PC-3 (cell line): Measurements from ENCODE around the gene CRISPLD2. TPM values are rescaled to one million over a fixed set of nuclear protein-coding genes. Genes with fewer than 3 reads are reported as not detected.

ENCODE experiments used
- ATAC-seq: fragments of 200-7000 bp; cut with Tn5 transposase; 2 replicates; pipeline ENCODE4 v1.9.1; 2020; ENCODE audit warnings: mild to moderate bottlenecking, moderate library complexity
- BruUV-seq: library from RNA; stranded (reverse); fragments of 400-500 nt; replicated peaks from 2 replicates; lab custom pipeline; 2021; lab: Mats Ljungman, UMichigan
- CTCF ChIA-PET: fragments of 300-600 bp; sonication (Branson Sonifier 250); formaldehyde crosslinking; loops from one replicate; lab custom pipeline; 2022; ENCODE audit warnings: antibody characterized with exemption; lab: Charles Lee
- POLR2A ChIA-PET: fragments of 300-600 bp; sonication (Branson Sonifier 250); formaldehyde crosslinking; loops from one replicate; lab custom pipeline; 2022; ENCODE audit warnings: antibody characterized with exemption; ENCODE audit not compliant: unreplicated experiment; lab: Charles Lee
- DNase-seq: peaks from one replicate; pipeline ENCODE4 v3.0.0-alpha.2; 2015
- H2AFZ ChIP-seq: fragments of 300-600 bp; sonication (generic); 2 replicates; pipeline ENCODE4 v1.6.0; 2016; ENCODE audit warnings: antibody characterized with exemption, low read length
- H3F3A ChIP-seq: fragments of 300-600 bp; sonication (generic); one replicate; pipeline ENCODE4 v1.6.0; 2017; ENCODE audit warnings: antibody characterized with exemption, low read length, control low read depth, mild to moderate bottlenecking; ENCODE audit not compliant: unreplicated experiment
- H3K27ac ChIP-seq: fragments of 300-600 bp; sonication (generic); 2 replicates; pipeline ENCODE4 v1.5.1; 2016; ENCODE audit warnings: mild to moderate bottlenecking, low read length
- H3K27me3 ChIP-seq: fragments of 300-600 bp; sonication (generic); 2 replicates; pipeline ENCODE4 v1.6.1; 2016; ENCODE audit warnings: low read length, mixed read lengths
- H3K36me3 ChIP-seq: fragments of 300-600 bp; sonication (generic); 2 replicates; pipeline ENCODE4 v1.6.1; 2016; ENCODE audit warnings: low read depth, mixed run types, low read length, mixed read lengths
- H3K4me1 ChIP-seq: fragments of 300-600 bp; sonication (generic); 2 replicates; pipeline ENCODE4 v1.5.1; 2016; ENCODE audit warnings: low read length; ENCODE audit not compliant: insufficient read depth
- H3K4me2 ChIP-seq: fragments of 300-600 bp; sonication (generic); 2 replicates; pipeline ENCODE4 v1.6.0; 2016; ENCODE audit warnings: low read length
- H3K4me3 ChIP-seq: fragments of 300-600 bp; sonication (generic); 2 replicates; pipeline ENCODE4 v1.5.1; 2016; ENCODE audit warnings: mild to moderate bottlenecking, low read length, mixed read lengths
- H3K79me2 ChIP-seq: fragments of 300-600 bp; sonication (generic); 2 replicates; pipeline ENCODE4 v1.6.1; 2017; ENCODE audit warnings: low read length, mixed read lengths
- H3K9ac ChIP-seq: fragments of 300-600 bp; sonication (generic); 2 replicates; pipeline ENCODE4 v1.6.0; 2016; ENCODE audit warnings: mild to moderate bottlenecking, low read length
- H3K9me2 ChIP-seq: fragments of 300-600 bp; sonication (generic); replicated peaks from 2 replicates; pipeline ENCODE4 v1.6.1; 2016; ENCODE audit warnings: mixed run types, low read length, mixed read lengths
- H3K9me3 ChIP-seq: fragments of 300-600 bp; sonication (generic); 2 replicates; pipeline ENCODE4 v1.6.1; 2016; ENCODE audit warnings: low read length, mixed read lengths
- H4K20me1 ChIP-seq: fragments of 300-600 bp; sonication (generic); 2 replicates; pipeline ENCODE4 v1.6.1; 2016; ENCODE audit warnings: low read length, mixed read lengths
- CTCF ChIP-seq: fragments of 300-600 bp; sonication (generic); conservative IDR thresholded peaks from 2 replicates; pipeline ENCODE4 v1.5.1; 2017; ENCODE audit warnings: antibody characterized with exemption, low read depth, mild to moderate bottlenecking, low read length
- EZH2 ChIP-seq: fragments of 300-600 bp; sonication (generic); IDR thresholded peaks from one replicate; pipeline ENCODE4 v1.6.1; 2017; ENCODE audit warnings: antibody characterized with exemption, mild to moderate bottlenecking, low read length; ENCODE audit not compliant: unreplicated experiment
- EZH2phosphoT487 ChIP-seq: fragments of 300-600 bp; sonication (generic); IDR thresholded peaks from 2 replicates; pipeline ENCODE4 v1.6.1; 2018; ENCODE audit warnings: mild to moderate bottlenecking, antibody characterized with exemption, low read length, borderline replicate concordance
- intact Hi-C: fragments of 100-400 bp; cut with micrococcal nuclease; formaldehyde crosslinking; loops from 2 replicates; pipeline ENCODE4 v1.9.0; 2023
- total RNA-seq: library from RNA; depleted of rRNA; stranded (reverse); fragments of >200 nt; gene quantifications from 2 replicates; pipeline ENCODE4 v1.2.3, GENCODE V29; 2014

The CRISPLD2 gene
- total RNA-seq, 1 experiment from 2014 or later: 2.8 TPM

GRCh38 chr16:84827131-84827574, 7.4 kb downstream of the CRISPLD2 start:
- no peak for TF ChIP-seq EZH2phosphoT487
- TF ChIP-seq EZH2: no peak
- TF ChIP-seq CTCF: no peak
- no peaks in the 10 kb centered on the region for H3K79me2 ChIP-seq
- no TSS peak for BruUV-seq
- no peaks in the 10 kb centered on the region for H3K36me3 ChIP-seq
- ChIA-PET CTCF (no interaction called here), POLR2A (no interaction called here)
- H3K27ac ChIP-seq: no peak overlapping the region
- no peaks in the 10 kb centered on the region for H3K9me2 ChIP-seq
- no peak overlapping the region for H3K4me3 ChIP-seq
- no peaks in the 10 kb centered on the region for H4K20me1 ChIP-seq
- ATAC-seq: no peak
- no peaks in the 10 kb centered on the region for H3K27me3 ChIP-seq
- H3K4me1 ChIP-seq: peaks cover 19% of the 10 kb centered on the region
- no peak overlapping the region for H2AFZ ChIP-seq
- intact Hi-C loops: no loop called here
- H3K4me2 ChIP-seq: no peak overlapping the region
- no peak overlapping the region for H3K9ac ChIP-seq
- H3K9me3 ChIP-seq: no peaks in the 10 kb centered on the region
- no peaks in the 10 kb centered on the region for H3F3A ChIP-seq
- DNase-seq: no peak

- intact Hi-C loops: no loop called here
- Histone ChIP-seq H3K9me3 (no peaks in the 10 kb centered on the region), H3K27me3 (no peaks in the 10 kb centered on the region), H3K9me2 (no peaks in the 10 kb centered on the region), H4K20me1 (no peaks in the 10 kb centered on the region), H3K4me1 (peaks cover 19% of the 10 kb centered on the region), H3K4me2 (peak overlapping the region; percentile 29; the same call in 1 of the 2 replicates), H3K79me2 (no peaks in the 10 kb centered on the region), H3K9ac (no peak overlapping the region), H2AFZ (no peak overlapping the region), H3K36me3 (no peaks in the 10 kb centered on the region), H3K27ac (no peak overlapping the region), H3K4me3 (no peak overlapping the region), H3F3A (no peaks in the 10 kb centered on the region)
- POLR2A ChIA-PET: no interaction called here
- no peak for TF ChIP-seq CTCF
- TF ChIP-seq EZH2: no peak
- CTCF ChIA-PET: no interaction called here
- ATAC-seq (peak; percentile 84), DNase-seq (peak; percentile 82)
- BruUV-seq: no TSS peak
Observed at GRCh38 chr16:84827897-84828296, 8.1 kb downstream of the CRISPLD2 start.

GRCh38 chr16:84828322-84828721, 8.5 kb downstream of the CRISPLD2 start:
- ATAC-seq (no peak), DNase-seq (no peak)
- H3K4me2 ChIP-seq: peak overlapping the region; percentile 29; the same call in 1 of the 2 replicates
- intact Hi-C loops: no loop called here
- no TSS peak for BruUV-seq
- no peak overlapping the region for H3K9ac ChIP-seq
- H2AFZ ChIP-seq: no peak overlapping the region
- H3K9me3 ChIP-seq: no peaks in the 10 kb centered on the region
- H3F3A ChIP-seq: no peaks in the 10 kb centered on the region
- TF ChIP-seq EZH2phosphoT487 (no peak), CTCF (no peak), EZH2 (no peak)
- H3K36me3 ChIP-seq: no peaks in the 10 kb centered on the region
- no peaks in the 10 kb centered on the region for H3K79me2 ChIP-seq
- no peak overlapping the region for H3K27ac ChIP-seq
- H3K9me2 ChIP-seq: no peaks in the 10 kb centered on the region
- H3K27me3 ChIP-seq: no peaks in the 10 kb centered on the region
- peaks cover 19% of the 10 kb centered on the region for H3K4me1 ChIP-seq
- ChIA-PET CTCF (no interaction called here), POLR2A (no interaction called here)
- no peaks in the 10 kb centered on the region for H4K20me1 ChIP-seq
- H3K4me3 ChIP-seq: no peak overlapping the region
